ENCODE results near the gene BOLA3.
"Not testable (repeated sequence)": the region's sequence is repeated elsewhere in the genome, so short reads cannot be mapped to it uniquely, and the experiment has no call there.

The BOLA3 gene

GRCh38 chr2:74093426-74093825 lies 54.3 kb downstream of the BOLA3 start:
- H3K9me3 Mint-ChIP-seq, result no peaks in the 10 kb centered on the region
- no peak for TF ChIP-seq CTCF (IDR thresholded peaks at IDR 0.05)
- H3K27ac Mint-ChIP-seq, result no peak overlapping the region
- H3K4me3 Mint-ChIP-seq, result no peak overlapping the region
- peaks cover 2% of the 10 kb centered on the region for H3K27me3 Mint-ChIP-seq (ENCODE audit: low read depth, poor library complexity)
- H3K4me1 Mint-ChIP-seq, result peaks cover 16% of the 10 kb centered on the region
- H3K36me3 Mint-ChIP-seq (ENCODE audit: low read depth), result peaks cover 54% of the 10 kb centered on the region
- DNase-seq, result no peak

GRCh38 chr2:74092275-74092674 lies 55.4 kb downstream of the BOLA3 start:
- Mint-ChIP-seq H3K4me3 (no peak overlapping the region), H3K36me3 (ENCODE audit: low read depth) (peaks cover 55% of the 10 kb centered on the region), H3K4me1 (peaks cover 16% of the 10 kb centered on the region), H3K9me3 (no peaks in the 10 kb centered on the region), H3K27me3 (ENCODE audit: low read depth, poor library complexity) (peaks cover 2% of the 10 kb centered on the region), H3K27ac (no peak overlapping the region)
- no peak for TF ChIP-seq CTCF (IDR thresholded peaks at IDR 0.05)
- no peak for DNase-seq

- Mint-ChIP-seq H3K9me3 (no peaks in the 10 kb centered on the region), H3K36me3 (ENCODE audit: low read depth) (peaks cover 57% of the 10 kb centered on the region), H3K4me1 (peaks cover 16% of the 10 kb centered on the region), H3K4me3 (no peak overlapping the region), H3K27me3 (ENCODE audit: low read depth, poor library complexity) (peaks cover 2% of the 10 kb centered on the region), H3K27ac (no peak overlapping the region)
- DNase-seq, result no peak
- no peak for TF ChIP-seq CTCF (IDR thresholded peaks at IDR 0.05)
Measured at GRCh38 chr2:74091391-74091790, 56.3 kb downstream of the BOLA3 start.

GRCh38 chr2:74089816-74090745 lies 57.6 kb downstream of the BOLA3 start:
- no peak overlapping the region for H3K4me3 Mint-ChIP-seq
- H3K36me3 Mint-ChIP-seq (ENCODE audit: low read depth), result peaks cover 61% of the 10 kb centered on the region
- no peak for DNase-seq
- H3K4me1 Mint-ChIP-seq, result peaks cover 16% of the 10 kb centered on the region
- no peaks in the 10 kb centered on the region for H3K9me3 Mint-ChIP-seq
- peak overlapping the region; percentile 42 for H3K27ac Mint-ChIP-seq
- H3K27me3 Mint-ChIP-seq (ENCODE audit: low read depth, poor library complexity), result peaks cover 2% of the 10 kb centered on the region
- no peak for TF ChIP-seq CTCF (IDR thresholded peaks at IDR 0.05)

- Mint-ChIP-seq H3K4me1 (peaks cover 16% of the 10 kb centered on the region), H3K36me3 (ENCODE audit: low read depth) (peaks cover 59% of the 10 kb centered on the region)
- DNase-seq; H3K9me3 Mint-ChIP-seq; H3K4me3 Mint-ChIP-seq; H3K27ac Mint-ChIP-seq; H3K27me3 Mint-ChIP-seq (ENCODE audit: low read depth, poor library complexity): not testable (repeated sequence)
Measured at GRCh38 chr2:74088676-74089075, 59.0 kb downstream of the BOLA3 start.

- no peaks in the 10 kb centered on the region for H3K9me3 Mint-ChIP-seq
- no peak for TF ChIP-seq CTCF (IDR thresholded peaks at IDR 0.05)
- peaks cover 16% of the 10 kb centered on the region for H3K4me1 Mint-ChIP-seq
- no peaks in the 10 kb centered on the region for H3K27me3 Mint-ChIP-seq (ENCODE audit: low read depth, poor library complexity)
- no peak for DNase-seq
- no peak overlapping the region for H3K27ac Mint-ChIP-seq
- H3K36me3 Mint-ChIP-seq (ENCODE audit: low read depth), result peaks cover 68% of the 10 kb centered on the region
- no peak overlapping the region for H3K4me3 Mint-ChIP-seq
Measured at GRCh38 chr2:74087696-74088095, 60.0 kb downstream of the BOLA3 start.

All from nephron progenitor cell (in vitro differentiated cells).